ENCODE measurements around the gene XAB2.

GRCh38 chr19:7627166-7627565 lies 2.2 kb downstream of the XAB2 start:
- TF ChIP-seq CTCF (IDR thresholded peaks at IDR 0.05; ENCODE audit: low read depth, low read length, poor library complexity, severe bottlenecking) (no peak), EZH2phosphoT487 (IDR thresholded peaks at IDR 0.05; ENCODE audit: borderline replicate concordance, low read length) (no peak)

Data from DOHH2 (cell line).